Activated effector memory CD4-positive, alpha-beta T cell treated with anti-CD3 and anti-CD28 coated beads, Interleukin-2, amount 50 U/mL, for 16 hours (primary cell): ENCODE results near the gene TGFB1.

Experiments used
- DNase-seq: peaks from one replicate; pipeline ENCODE4 v3.0.0-alpha.2; 2020

TGFB1 gene

GRCh38 chr19:41339936-41340335, 13.8 kb downstream of the TGFB1 start:
- no peak for DNase-seq

GRCh38 chr19:41335467-41335866, 18.3 kb downstream of the TGFB1 start:
- no peak for DNase-seq

- no peak for DNase-seq
Measured at GRCh38 chr19:41334793-41335192, 18.9 kb downstream of the TGFB1 start.

DNA sequence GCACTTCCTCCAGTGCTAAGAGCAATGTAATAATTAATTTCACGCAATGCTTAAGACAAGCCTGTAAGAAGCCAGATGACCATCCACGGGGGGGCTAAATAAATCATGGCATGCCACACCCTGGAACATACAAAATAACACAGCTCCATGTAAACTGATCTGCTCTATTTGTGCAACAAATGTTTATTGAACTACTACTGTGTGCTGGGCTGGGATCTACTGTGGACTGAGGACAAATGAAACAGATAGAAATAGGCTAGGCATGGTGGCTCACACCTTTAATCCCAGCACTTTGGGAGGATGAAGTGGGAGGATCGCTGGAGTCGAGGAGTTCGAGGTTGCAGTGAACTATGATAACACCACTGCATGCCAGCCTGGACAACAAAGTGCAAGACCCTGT, 21.3 kb downstream of the TGFB1 start:
- DNase-seq: no peak

- DNase-seq: no peak
Measured at GRCh38 chr19:41332000-41332399, 21.7 kb downstream of the TGFB1 start.

GRCh38 chr19:41330946-41331678, 22.6 kb downstream of the TGFB1 start:
- DNase-seq: no peak

- DNase-seq: no peak
Measured at GRCh38 chr19:41330481-41330880, 23.2 kb downstream of the TGFB1 start.

GRCh38 chr19:41328842-41329225, 24.9 kb downstream of the TGFB1 start:
- no peak for DNase-seq

DNA sequence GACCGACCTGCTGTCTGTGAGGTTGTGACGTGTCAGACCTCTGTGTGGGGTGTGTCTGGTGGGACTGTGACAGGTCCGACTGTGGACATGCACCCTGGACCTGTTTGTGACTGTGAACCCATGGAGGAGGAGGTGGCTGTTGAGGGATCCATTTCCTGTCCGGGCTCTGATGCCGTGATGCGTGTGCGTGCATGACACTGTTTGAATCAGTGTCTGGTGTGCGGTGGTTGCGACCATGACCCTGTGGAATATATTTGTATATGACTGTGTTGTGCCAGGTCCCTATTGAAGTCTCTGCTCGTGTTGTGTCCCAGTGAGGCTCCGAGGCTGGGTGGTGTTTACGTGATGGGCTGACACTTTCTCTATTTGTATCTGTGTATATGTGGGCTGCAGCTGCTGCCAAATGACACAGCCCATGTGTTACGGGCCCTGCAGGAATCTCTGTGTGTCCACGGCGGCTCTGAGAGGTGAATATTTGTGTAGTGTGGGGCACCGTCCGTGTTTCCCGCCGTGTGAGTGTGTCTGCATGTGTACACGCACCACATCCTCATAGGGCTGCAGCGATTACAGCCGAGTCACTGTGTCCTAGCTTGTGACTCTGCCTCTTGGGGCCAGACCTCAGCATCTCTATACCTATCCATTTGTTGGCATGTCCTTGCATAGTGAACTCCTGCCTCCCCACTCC, 25.4 kb downstream of the TGFB1 start:
- DNase-seq: no peak

DNA sequence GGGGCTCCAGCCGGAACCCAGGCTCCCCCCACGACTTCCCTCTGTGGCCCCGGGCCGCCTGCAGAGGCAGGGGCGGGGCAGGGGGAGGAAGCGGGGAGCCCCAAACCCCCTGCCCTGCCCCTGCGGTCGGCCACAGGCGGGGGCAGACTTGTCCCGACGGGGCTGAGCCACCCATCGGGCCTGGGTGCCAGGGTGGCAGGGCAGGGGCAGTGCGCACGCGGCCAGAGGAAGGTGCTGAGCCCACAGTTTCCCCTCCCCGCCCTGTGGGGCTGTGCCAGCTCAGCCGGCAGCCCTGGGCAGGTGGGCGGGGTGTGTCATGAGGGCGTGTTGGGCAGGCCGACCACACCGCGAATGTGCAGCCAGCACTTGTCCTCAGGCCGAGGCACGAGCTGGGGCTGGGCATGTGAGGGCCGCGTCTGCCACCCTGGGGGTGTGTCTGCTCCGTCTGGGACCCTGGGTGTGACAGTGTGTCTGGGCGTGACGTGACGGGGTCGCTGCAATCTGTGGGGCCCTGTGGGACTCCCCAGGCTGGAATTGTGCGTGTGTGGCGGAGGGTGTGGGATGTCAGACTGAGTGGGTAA, 26.1 kb downstream of the TGFB1 start:
- DNase-seq: peak; percentile 95

DNA sequence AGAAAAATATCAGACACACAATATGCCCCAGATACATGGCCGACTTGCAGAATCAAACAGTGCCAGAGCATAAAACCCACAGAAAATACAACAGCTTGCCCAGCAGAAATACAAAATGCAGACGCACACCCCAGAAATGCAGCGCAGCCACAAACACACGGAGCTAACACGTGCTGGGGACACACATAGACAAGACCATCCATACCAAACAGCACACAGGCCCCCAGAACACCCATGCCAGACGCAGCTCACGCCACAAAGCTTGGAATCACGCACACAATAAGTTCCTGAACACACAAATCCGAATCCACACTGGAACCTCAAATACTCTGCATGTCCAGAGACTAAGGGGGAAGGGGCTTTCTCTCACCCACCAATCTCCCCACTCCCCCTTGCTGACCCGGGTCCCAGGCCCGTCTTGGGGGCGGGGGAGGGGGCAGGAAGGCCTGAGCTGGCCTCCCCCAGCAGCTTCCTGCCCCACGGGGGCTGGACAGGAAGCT, 26.6 kb downstream of the TGFB1 start:
- no peak for DNase-seq

GRCh38 chr19:41325947-41326706, 27.6 kb downstream of the TGFB1 start:
- DNase-seq: no peak

DNA sequence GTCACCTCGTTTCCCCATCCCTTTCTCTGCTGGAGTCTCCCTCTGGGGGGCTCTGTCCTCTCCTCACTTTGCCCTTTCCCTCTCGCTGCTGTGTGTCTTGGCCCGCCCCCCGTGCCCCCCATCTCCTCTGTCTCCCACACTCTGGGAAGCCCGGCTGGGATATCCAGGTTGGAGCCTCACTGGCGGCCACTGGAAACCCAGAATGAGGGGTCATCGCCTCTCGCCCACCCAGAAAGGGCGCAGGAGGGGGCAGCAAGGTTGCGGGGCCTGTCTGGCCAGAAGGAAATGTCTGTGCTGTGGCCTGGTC, 28.1 kb downstream of the TGFB1 start:
- no peak for DNase-seq

DNA sequence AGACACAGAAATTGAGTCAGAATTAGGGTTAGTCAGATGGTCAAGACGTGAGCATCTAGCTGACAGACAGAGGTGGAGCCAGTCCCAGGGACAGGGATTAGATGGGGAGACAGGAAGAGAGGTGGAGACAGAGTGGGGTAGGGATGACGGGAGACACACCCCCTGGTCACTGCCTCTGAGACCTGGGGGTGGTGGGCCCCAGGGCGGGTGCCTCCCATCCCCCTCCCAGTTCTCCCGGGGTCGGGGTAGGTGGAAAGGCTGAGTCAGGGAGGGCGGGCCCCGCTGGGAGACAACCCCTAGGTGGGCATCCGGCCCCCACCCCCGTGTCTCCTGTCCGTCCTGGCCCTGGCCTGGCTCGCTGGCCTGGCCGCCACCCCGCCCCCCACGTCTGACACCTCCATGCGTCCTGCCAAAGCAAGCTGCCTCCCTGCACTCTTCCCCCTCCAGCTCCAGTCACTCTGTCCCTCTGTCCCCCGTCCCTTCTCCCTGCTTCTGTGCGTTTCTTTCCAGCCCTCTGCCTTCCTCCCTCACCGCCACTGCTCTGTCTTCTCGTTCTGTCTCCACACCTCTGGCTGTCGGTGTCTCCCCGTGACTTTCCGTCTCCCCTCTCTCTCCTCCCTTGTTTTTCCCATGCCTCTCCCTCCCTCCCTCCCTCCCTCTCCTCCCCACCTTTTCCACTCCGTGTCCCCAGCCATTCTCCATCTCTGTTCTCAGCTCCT, 28.6 kb downstream of the TGFB1 start:
- DNase-seq: no peak

DNA sequence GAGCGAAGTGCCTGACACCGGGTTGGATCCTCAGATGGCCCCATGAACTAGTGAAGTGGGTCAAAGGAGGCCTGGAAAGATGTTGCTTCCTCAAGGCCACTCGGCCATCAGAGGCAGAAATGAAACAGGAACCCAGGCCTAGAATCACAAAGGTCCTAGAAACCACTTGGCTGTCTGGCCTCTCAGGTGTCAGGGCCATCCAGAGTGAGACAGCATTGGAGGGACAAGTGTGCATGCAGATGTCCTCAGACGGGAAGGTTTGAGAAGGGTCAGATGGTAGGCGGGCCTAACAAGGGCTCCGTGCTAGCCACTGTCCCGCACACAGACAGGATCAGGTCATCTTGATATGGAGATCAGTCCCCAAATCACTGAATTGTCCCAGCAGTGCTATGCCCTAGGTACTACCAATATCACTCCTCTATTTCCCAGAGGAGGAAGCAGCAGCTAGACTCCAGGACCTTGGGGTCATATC, 29.5 kb downstream of the TGFB1 start:
- no peak for DNase-seq

- no peak for DNase-seq
Measured at GRCh38 chr19:41323430-41324125, 30.1 kb downstream of the TGFB1 start.

- no peak for DNase-seq
Measured at GRCh38 chr19:41323023-41323422, 30.7 kb downstream of the TGFB1 start.

- DNase-seq: no peak
Measured at GRCh38 chr19:41322451-41322850, 31.3 kb downstream of the TGFB1 start.

- no peak for DNase-seq
Measured at GRCh38 chr19:41321600-41322270, 32.0 kb downstream of the TGFB1 start.

GRCh38 chr19:41321204-41321599, 32.5 kb downstream of the TGFB1 start:
- DNase-seq: no peak

DNA sequence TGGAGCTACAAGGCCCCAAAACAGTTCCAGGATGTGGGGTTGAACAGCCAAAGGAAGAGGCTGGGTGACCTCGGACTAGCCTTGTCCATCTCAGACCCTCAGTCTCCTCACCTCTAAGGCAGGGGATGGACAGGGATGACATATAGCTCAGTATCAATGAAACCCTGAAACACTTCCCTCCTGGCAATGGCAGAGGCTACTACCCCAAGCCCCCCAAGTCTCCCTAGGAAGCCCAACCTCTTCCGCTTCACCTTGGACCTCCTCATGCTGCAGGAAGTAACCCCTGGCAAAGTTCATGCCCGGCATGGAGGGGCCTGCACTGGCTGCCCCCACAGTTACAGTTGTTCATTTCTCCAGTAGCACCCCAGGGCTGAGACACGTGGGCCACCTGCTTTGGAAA, 33.2 kb downstream of the TGFB1 start:
- DNase-seq: no peak

DNA sequence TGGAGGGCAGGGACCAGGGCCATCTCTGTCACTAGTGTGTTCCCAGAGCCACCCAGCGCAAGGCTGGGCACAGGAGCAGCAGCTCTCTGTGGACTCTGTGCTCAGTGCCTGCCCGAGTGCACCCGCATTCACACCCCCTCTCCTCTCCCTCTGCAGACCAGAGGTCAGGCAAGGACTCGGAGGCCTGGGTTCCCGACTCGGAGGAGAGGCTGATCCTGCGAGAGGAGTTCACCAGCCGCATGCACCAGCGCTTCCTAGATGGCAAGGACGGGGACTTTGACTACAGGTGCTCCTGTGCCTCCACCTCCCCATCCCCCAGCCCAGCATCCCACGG, 33.6 kb downstream of the TGFB1 start:
- DNase-seq: no peak
